Measurements from ENCODE around the gene DPYSL4. TPM values are rescaled to one million over a fixed set of nuclear protein-coding genes. Genes with fewer than 3 reads are reported as not detected.

Gene DPYSL4
- total RNA-seq, 6 experiments from 2014 or later, result 0.24 to 0.31 (median 0.25) TPM; not detected in 3

DNA sequence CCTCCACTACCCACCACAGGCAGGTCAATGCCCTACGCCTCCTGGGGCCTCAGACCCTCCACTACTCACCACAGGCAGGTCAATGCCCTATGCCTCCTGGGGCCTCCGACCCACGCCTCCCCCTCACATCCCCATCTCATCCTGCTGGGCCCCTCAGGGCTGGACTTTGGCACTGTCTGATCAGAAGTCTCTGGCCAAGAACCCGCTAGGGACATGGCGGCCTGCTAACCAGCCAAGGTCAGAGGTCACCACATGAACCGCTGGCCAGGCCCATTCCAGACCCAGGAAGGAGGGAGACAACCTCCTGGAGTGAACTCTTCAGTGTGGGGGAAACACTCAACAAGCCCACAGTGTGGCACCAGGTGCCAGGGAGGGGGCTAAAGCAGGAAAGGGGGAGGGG lies 65.2 kb downstream of the DPYSL4 start:
- Histone ChIP-seq H3K4me1 (no peaks in the 10 kb centered on the region), H3K27me3 (no peaks in the 10 kb centered on the region), H3K9me3 (no peaks in the 10 kb centered on the region), H3K36me3 (no peaks in the 10 kb centered on the region), H3K27ac (no peak overlapping the region), H3K4me3 (no peak overlapping the region)
- WGBS (ENCODE audit: insufficient coverage, low coverage, low lambda C conversion rate, missing lambda C conversion rate), result 60% methylated on average over 1 of the region's 6 CpGs
- no peak for ATAC-seq
- TF ChIP-seq, protein P1, sequence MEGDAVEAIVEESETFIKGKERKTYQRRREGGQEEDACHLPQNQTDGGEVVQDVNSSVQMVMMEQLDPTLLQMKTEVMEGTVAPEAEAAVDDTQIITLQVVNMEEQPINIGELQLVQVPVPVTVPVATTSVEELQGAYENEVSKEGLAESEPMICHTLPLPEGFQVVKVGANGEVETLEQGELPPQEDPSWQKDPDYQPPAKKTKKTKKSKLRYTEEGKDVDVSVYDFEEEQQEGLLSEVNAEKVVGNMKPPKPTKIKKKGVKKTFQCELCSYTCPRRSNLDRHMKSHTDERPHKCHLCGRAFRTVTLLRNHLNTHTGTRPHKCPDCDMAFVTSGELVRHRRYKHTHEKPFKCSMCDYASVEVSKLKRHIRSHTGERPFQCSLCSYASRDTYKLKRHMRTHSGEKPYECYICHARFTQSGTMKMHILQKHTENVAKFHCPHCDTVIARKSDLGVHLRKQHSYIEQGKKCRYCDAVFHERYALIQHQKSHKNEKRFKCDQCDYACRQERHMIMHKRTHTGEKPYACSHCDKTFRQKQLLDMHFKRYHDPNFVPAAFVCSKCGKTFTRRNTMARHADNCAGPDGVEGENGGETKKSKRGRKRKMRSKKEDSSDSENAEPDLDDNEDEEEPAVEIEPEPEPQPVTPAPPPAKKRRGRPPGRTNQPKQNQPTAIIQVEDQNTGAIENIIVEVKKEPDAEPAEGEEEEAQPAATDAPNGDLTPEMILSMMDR (IDR thresholded peaks at IDR 0.05), result no peak
- TF ChIP-seq POLR2A (IDR thresholded peaks at IDR 0.05), result no peak
- no peak for DNase-seq
- intact Hi-C loops (cut with DNase I), result no loop called here

DNA sequence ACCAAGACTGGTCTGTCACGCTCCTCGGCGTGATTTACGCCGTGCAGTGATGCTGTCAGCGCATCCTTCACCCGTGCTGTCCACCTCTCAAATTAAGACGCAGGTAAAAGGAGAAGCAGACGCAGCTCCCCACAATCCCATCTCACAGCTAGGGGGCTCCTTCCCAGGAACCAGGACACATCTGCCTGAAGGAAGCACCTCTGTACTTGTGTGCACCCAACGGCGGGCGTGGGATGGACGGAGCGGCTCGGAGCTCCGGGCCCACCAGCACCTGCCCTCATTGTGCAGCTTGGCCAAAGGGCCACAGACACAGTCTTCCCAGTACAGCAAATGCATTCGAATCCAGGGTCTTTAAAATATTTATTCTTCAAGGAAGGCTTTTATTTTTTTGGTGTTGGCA lies 65.7 kb downstream of the DPYSL4 start:
- DNase-seq, result no peak
- Histone ChIP-seq H3K4me1 (no peaks in the 10 kb centered on the region), H3K4me3 (no peak overlapping the region), H3K9me3 (no peaks in the 10 kb centered on the region), H3K27me3 (no peaks in the 10 kb centered on the region), H3K36me3 (no peaks in the 10 kb centered on the region), H3K27ac (no peak overlapping the region)
- WGBS (ENCODE audit: insufficient coverage, low coverage, low lambda C conversion rate, missing lambda C conversion rate), result 94% methylated on average over 14 of the region's 17 CpGs
- TF ChIP-seq, protein P1 (IDR thresholded peaks at IDR 0.05), result no peak
- no peak for TF ChIP-seq POLR2A (IDR thresholded peaks at IDR 0.05)
- ATAC-seq, result no peak
- intact Hi-C loops (cut with DNase I), result no loop called here

DNA sequence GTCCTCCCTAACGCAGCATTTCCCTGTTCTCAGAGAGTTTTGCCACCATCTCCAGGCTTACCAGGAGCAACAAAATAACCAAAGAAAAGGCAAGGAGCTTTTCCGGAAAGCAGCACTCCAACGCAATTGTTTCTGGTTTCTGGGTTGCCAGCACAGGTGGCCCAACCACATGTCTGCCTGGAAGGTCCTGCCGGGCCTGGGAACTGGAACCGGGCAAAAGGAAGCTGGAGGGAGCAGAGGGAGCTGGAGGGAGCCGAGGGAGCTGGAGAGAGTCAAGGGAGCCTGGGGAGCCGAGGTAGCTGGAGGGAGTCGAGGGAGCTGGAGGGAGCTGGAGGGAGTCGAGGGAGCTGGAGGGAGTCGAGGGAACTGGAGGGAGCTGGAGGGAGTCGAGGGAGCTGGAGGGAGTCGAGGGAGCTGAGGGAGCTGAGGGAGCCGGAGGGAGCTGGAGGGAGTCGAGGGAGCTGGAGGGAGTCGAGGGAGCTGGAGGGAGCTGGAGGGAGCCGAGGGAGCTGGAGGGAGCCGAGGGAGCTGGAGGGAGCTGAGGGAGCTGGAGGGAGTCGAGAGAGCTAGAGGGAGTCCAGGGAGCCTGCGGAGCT lies 66.4 kb downstream of the DPYSL4 start:
- Histone ChIP-seq H3K27me3 (no peaks in the 10 kb centered on the region), H3K4me3 (no peak overlapping the region), H3K4me1 (no peaks in the 10 kb centered on the region), H3K27ac (no peak overlapping the region), H3K9me3 (no peaks in the 10 kb centered on the region), H3K36me3 (no peaks in the 10 kb centered on the region)
- ATAC-seq, result no peak
- DNase-seq, result no peak
- intact Hi-C loops (cut with DNase I), result no loop called here
- WGBS (ENCODE audit: insufficient coverage, low coverage, low lambda C conversion rate, missing lambda C conversion rate), result 46% methylated on average over 15 of the region's 19 CpGs
- TF ChIP-seq POLR2A (IDR thresholded peaks at IDR 0.05), result no peak
- TF ChIP-seq, protein P1 (IDR thresholded peaks at IDR 0.05), result no peak

DNA sequence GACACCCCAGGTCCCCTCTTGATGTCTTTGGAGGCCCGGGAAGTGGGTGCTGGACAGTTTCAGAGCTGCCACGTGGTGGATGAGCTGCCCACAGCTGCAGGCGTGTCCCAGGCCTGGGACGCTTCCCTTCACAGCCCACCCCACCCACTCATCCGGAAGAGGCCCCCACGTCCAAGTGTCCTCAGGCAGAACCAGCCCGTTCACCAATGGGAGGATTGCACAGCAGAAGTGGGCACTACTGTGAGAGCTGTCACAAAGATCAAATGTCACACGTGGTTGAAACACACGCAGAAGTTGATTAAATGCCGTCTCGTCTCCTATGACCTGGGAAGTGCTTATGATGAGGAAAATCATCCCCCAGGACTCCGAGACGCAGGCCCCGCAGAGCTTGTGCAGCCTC lies 68.1 kb downstream of the DPYSL4 start:
- no peaks in the 10 kb centered on the region for H3K9me3 ChIP-seq
- intact Hi-C loops (cut with DNase I), result no loop called here
- no peaks in the 10 kb centered on the region for H3K36me3 ChIP-seq
- WGBS (ENCODE audit: insufficient coverage, low coverage, low lambda C conversion rate, missing lambda C conversion rate), result 38% methylated on average over 8 of the region's 14 CpGs
- no peaks in the 10 kb centered on the region for H3K4me1 ChIP-seq
- ATAC-seq (no peak), DNase-seq (no peak)
- no peak for TF ChIP-seq POLR2A (IDR thresholded peaks at IDR 0.05)
- TF ChIP-seq, protein P1 (IDR thresholded peaks at IDR 0.05), result no peak
- H3K27ac ChIP-seq, result no peak overlapping the region
- H3K27me3 ChIP-seq, result no peaks in the 10 kb centered on the region
- H3K4me3 ChIP-seq, result no peak overlapping the region

Other genes starting within 250 kb of the DPYSL4 start
- gene BNIP3, start 205.0 kb upstream of the DPYSL4 start, total RNA-seq, result 100 to 1,000 TPM in 4 of 6 experiments, 10 to 100 TPM in 2; 87.7 to 373 (median 102) TPM
- gene JAKMIP3, start 121.0 kb upstream of the DPYSL4 start, total RNA-seq, result under 1 TPM; 0.06 to 0.22 (median 0.18) TPM
- 1 to 10 TPM; 1.6 to 3.5 (median 2.1) TPM for gene STK32C, start 121.0 kb downstream of the DPYSL4 start, total RNA-seq
- gene LRRC27, start 145.2 kb downstream of the DPYSL4 start, total RNA-seq, result 1 to 10 TPM; 2.2 to 5.4 (median 3.2) TPM
- 10 to 100 TPM in 1 of 6 experiments, 1 to 10 TPM in 5; 3.0 to 12.2 (median 5.1) TPM for gene PWWP2B, start 210.3 kb downstream of the DPYSL4 start, total RNA-seq

Data from right lobe of liver (tissue), 6 donors.